Hepatocyte (in vitro differentiated cells): Measurements from ENCODE around the gene DNER. TPM values are rescaled to one million over a fixed set of nuclear protein-coding genes. Genes with fewer than 3 reads are reported as not detected.
"Not testable (repeated sequence)": the region's sequence is repeated elsewhere in the genome, so short reads cannot be mapped to it uniquely, and the experiment has no call there.

Experiments
- DNase-seq: peaks from one replicate; pipeline ENCODE4 v3.0.0-alpha.2; 2016; ENCODE audit warnings: low spot score
- H2AFZ ChIP-seq: fragments of 200-600 bp; sonication (generic); 2 replicates; pipeline ENCODE4 v1.6.0; 2016; ENCODE audit warnings: antibody characterized with exemption, mild to moderate bottlenecking
- H3K27ac ChIP-seq: fragments of 200-600 bp; sonication (generic); 2 replicates; pipeline ENCODE4 v1.5.1; 2016; ENCODE audit warnings: mild to moderate bottlenecking
- H3K27me3 ChIP-seq: fragments of 200-600 bp; sonication (generic); 2 replicates; pipeline ENCODE4 v1.6.1; 2016
- H3K36me3 ChIP-seq: fragments of 200-600 bp; sonication (generic); replicated peaks from 2 replicates; pipeline ENCODE4 v1.5.1; 2016; ENCODE audit warnings: low read depth; ENCODE audit not compliant: insufficient read depth
- H3K4me1 ChIP-seq: fragments of 200-600 bp; sonication (generic); 2 replicates; pipeline ENCODE4 v1.5.1; 2016; ENCODE audit warnings: mild to moderate bottlenecking, moderate library complexity; ENCODE audit not compliant: insufficient read depth
- H3K4me2 ChIP-seq: fragments of 200-600 bp; sonication (generic); 2 replicates; pipeline ENCODE4 v1.6.0; 2016
- H3K4me3 ChIP-seq: fragments of 200-600 bp; sonication (generic); 2 replicates; pipeline ENCODE4 v1.5.1; 2016; ENCODE audit warnings: mild to moderate bottlenecking
- H3K79me2 ChIP-seq: fragments of 200-600 bp; sonication (generic); 2 replicates; pipeline ENCODE4 v1.6.0; 2017; ENCODE audit warnings: mild to moderate bottlenecking
- H3K9me2 ChIP-seq: fragments of 200-600 bp; sonication (generic); replicated peaks from 2 replicates; pipeline ENCODE4 v1.6.0; 2017; ENCODE audit warnings: mild to moderate bottlenecking; ENCODE audit not compliant: insufficient read depth
- H3K9me3 ChIP-seq: fragments of 200-600 bp; sonication (generic); 2 replicates; pipeline ENCODE4 v1.5.1; 2016; ENCODE audit warnings: low read depth, mild to moderate bottlenecking
- H4K20me1 ChIP-seq: fragments of 200-600 bp; sonication (generic); 2 replicates; pipeline ENCODE4 v1.6.0; 2016; ENCODE audit warnings: mild to moderate bottlenecking; ENCODE audit not compliant: insufficient read depth, poor library complexity, severe bottlenecking
- EZH2 ChIP-seq: fragments of 200-600 bp; sonication (generic); IDR thresholded peaks from 2 replicates; pipeline ENCODE4 v1.6.1; 2016; ENCODE audit warnings: antibody characterized with exemption, mild to moderate bottlenecking, borderline replicate concordance
- EZH2phosphoT487 ChIP-seq: fragments of 200-600 bp; sonication (generic); IDR thresholded peaks from one replicate; pipeline ENCODE4 v1.6.1; 2018; ENCODE audit warnings: antibody characterized with exemption, mild to moderate bottlenecking, low read depth, moderate library complexity; ENCODE audit not compliant: unreplicated experiment, severe bottlenecking
- WGBS: methylation state at CpG from one replicate; pipeline ENCODE4 v1.1.6; 2016; ENCODE audit warnings: low lambda C conversion rate; ENCODE audit errors: missing lambda C conversion rate; 5-methylcytosine and 5-hydroxymethylcytosine counted together
- polyA plus RNA-seq: library from polyadenylated mRNA; unstranded; fragments of >200 nt; fragmentation: Nextera tagmentation; extraction: Ambion mirVana; gene quantifications from 2 replicates; pipeline ENCODE4 v1.2.1, GENCODE V29; 2016
- total RNA-seq: library from RNA; depleted of rRNA; stranded (reverse); fragments of >200 nt; gene quantifications from 2 replicates; pipeline ENCODE4 v1.2.3, GENCODE V29; 2014
- TF ChIP-seq, protein P1 (sequence below): fragments of 200-600 bp; sonication (generic); IDR thresholded peaks from 2 replicates; pipeline ENCODE4 v1.5.1; 2016; ENCODE audit warnings: antibody characterized with exemption, mild to moderate bottlenecking; ENCODE audit not compliant: poor library complexity

The DNER gene, protein sequence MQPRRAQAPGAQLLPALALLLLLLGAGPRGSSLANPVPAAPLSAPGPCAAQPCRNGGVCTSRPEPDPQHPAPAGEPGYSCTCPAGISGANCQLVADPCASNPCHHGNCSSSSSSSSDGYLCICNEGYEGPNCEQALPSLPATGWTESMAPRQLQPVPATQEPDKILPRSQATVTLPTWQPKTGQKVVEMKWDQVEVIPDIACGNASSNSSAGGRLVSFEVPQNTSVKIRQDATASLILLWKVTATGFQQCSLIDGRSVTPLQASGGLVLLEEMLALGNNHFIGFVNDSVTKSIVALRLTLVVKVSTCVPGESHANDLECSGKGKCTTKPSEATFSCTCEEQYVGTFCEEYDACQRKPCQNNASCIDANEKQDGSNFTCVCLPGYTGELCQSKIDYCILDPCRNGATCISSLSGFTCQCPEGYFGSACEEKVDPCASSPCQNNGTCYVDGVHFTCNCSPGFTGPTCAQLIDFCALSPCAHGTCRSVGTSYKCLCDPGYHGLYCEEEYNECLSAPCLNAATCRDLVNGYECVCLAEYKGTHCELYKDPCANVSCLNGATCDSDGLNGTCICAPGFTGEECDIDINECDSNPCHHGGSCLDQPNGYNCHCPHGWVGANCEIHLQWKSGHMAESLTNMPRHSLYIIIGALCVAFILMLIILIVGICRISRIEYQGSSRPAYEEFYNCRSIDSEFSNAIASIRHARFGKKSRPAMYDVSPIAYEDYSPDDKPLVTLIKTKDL
- total RNA-seq (0.37 and 0.48 TPM in 2 replicates), polyA plus RNA-seq (0.54 TPM in 1 of 2 replicates, not detected in the other)

DNA sequence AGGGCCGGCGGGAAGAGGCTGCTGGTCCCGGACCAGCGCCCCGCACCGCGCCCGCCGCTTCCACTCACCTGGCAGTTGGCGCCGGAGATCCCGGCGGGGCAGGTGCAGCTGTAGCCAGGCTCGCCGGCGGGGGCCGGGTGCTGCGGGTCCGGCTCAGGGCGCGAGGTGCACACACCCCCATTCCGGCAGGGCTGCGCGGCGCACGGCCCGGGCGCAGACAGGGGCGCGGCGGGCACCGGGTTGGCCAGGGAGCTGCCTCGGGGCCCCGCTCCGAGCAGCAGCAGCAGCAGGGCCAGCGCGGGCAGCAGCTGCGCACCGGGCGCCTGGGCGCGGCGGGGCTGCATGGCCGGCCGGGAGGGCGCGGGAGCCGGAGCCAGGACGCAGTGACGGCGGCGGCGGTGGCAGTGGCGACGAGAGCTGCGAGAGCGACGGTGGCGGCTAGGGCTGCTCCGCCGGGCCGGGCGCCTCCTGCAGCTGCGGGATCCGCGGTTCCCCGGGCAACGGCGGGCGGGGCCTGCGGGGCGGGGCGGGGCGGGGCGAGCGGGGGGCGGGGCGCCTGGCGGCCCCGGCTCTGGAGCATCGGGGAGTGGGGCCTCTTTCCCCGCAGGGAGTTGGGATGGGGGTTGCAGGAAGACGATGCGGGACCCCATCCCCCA, at the start of gene DNER:
Gene DNER (minus strand): TSS at position 476 of the 656 bp plus-strand sequence. CDS start 132 bp downstream, at position 344.
- peak; percentile 17 for TF ChIP-seq EZH2
- TF ChIP-seq, protein P1, sequence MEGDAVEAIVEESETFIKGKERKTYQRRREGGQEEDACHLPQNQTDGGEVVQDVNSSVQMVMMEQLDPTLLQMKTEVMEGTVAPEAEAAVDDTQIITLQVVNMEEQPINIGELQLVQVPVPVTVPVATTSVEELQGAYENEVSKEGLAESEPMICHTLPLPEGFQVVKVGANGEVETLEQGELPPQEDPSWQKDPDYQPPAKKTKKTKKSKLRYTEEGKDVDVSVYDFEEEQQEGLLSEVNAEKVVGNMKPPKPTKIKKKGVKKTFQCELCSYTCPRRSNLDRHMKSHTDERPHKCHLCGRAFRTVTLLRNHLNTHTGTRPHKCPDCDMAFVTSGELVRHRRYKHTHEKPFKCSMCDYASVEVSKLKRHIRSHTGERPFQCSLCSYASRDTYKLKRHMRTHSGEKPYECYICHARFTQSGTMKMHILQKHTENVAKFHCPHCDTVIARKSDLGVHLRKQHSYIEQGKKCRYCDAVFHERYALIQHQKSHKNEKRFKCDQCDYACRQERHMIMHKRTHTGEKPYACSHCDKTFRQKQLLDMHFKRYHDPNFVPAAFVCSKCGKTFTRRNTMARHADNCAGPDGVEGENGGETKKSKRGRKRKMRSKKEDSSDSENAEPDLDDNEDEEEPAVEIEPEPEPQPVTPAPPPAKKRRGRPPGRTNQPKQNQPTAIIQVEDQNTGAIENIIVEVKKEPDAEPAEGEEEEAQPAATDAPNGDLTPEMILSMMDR: no peak
- no peaks in the 10 kb centered on the region for H3K9me2 ChIP-seq
- H3K4me3 ChIP-seq: peak within 1 kb of the TSS; percentile 33
- no peak within 1 kb of the TSS for H3K27ac ChIP-seq
- H3K9me3 ChIP-seq: no peaks in the 10 kb centered on the region
- H2AFZ ChIP-seq: peak within 1 kb of the TSS; percentile 4
- H3K4me1 ChIP-seq: peaks cover 9% of the 10 kb centered on the region
- WGBS: 0% methylated on average over 27 of the region's 84 CpGs
- peaks cover 91% of the 10 kb centered on the region for H3K27me3 ChIP-seq
- no peaks in the 10 kb centered on the region for H3K79me2 ChIP-seq
- H3K4me2 ChIP-seq: peak within 1 kb of the TSS; percentile 99
- no peaks in the 10 kb centered on the region for H3K36me3 ChIP-seq
- peak; percentile 60 for DNase-seq
- H4K20me1 ChIP-seq: no peaks in the 10 kb centered on the region

DNA sequence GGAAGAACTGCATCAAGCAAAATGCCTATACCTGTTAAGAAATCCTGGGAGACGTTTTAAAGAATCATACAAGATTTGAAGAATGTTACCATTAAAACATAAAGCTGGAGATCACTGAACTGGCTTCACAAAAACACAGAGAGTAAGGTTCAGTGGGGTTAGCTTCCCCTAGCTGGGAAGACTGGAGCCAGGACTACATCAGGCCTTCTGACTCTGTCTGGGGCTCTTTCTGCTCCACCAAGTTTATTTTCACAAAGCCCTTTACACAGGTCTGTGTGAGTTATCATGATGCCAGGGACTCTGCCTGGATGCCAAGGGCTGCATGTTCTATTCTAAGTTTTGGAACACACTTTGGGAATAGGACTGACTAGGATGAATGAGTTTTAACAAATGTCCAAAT, 47.3 kb upstream of the DNER start:
- Histone ChIP-seq H3K27me3 (no peaks in the 10 kb centered on the region), H3K4me3 (no peak overlapping the region), H3K4me1 (no peaks in the 10 kb centered on the region), H3K9me2 (no peaks in the 10 kb centered on the region), H3K36me3 (peaks cover 4% of the 10 kb centered on the region), H2AFZ (no peak overlapping the region), H4K20me1 (no peaks in the 10 kb centered on the region), H3K79me2 (no peaks in the 10 kb centered on the region), H3K27ac (no peak overlapping the region), H3K4me2 (no peak overlapping the region), H3K9me3 (no peaks in the 10 kb centered on the region)
- TF ChIP-seq, protein P1: no peak
- TF ChIP-seq EZH2 (no peak), EZH2phosphoT487 (no peak)
- no peak for DNase-seq
- WGBS: 95% methylated on average over 1 of the region's 1 CpG

DNA sequence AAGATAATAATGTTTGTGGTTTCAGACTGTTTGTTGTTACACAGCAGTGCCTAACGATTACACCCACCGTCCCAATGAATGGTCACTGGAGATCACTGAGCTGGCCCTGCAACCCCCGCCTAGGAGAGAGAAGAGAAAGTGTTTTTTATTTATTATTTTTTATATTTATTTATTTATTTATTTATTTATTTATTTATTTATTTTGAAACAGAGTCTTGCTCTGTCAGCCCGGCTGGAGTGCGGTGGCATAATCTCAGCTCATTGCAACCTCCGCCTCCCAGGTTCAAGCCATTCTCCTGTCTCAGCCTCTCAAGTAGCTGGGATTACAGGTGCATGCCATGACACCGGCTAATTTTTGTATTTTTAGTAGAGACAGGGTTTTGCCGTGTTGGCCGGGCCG, 43.1 kb upstream of the DNER start:
- H3K27me3 ChIP-seq, H2AFZ ChIP-seq, H3K4me3 ChIP-seq, H3K36me3 ChIP-seq, H3K79me2 ChIP-seq, H3K9me3 ChIP-seq, H3K4me2 ChIP-seq, H4K20me1 ChIP-seq, DNase-seq, H3K27ac ChIP-seq, H3K4me1 ChIP-seq, H3K9me2 ChIP-seq: not testable (repeated sequence)
- 96% methylated on average over 10 of the region's 10 CpGs for WGBS
